Pancreas (tissue), 10 donors: ENCODE results near the gene ADAM15. TPM values are rescaled to one million over a fixed set of nuclear protein-coding genes. Genes with fewer than 3 reads are reported as not detected.
A peak's percentile ranks its signal among the peaks of the same experiment; 100 is the strongest.

Source experiments
- ATAC-seq, 4 donors: fragments of 200-7000 bp; cut with Tn5 transposase; one replicate each; pipeline versions ENCODE4 v1.8.0 to v1.9.1; 2020; ENCODE audit warnings: mild to moderate bottlenecking in 4 of 4, moderate library complexity in 4 of 4
- DNase-seq, 6 donors: peaks; one replicate each; pipeline ENCODE4 v3.0.0-alpha.2; 2020
- FAIRE-seq: peaks from 2 replicates; lab custom pipeline; 2012; peaks lifted over from hg19 to GRCh38; lab: Jason Lieb, UNC
- H3K27ac ChIP-seq, 4 donors: fragments of 200-600 bp; sonication (generic); 1 replicate in 3 of 4; 2 replicates in 1 of 4; pipeline versions ENCODE4 v1.5.0 to v1.8.0; 2020
- H3K27me3 ChIP-seq, 4 donors: fragments of 200-600 bp; one replicate each; pipeline ENCODE4 v1.8.0; 2021
- H3K36me3 ChIP-seq, 3 donors: fragments of 200-600 bp; sonication (generic) in 1 of 3; one replicate each; pipeline versions ENCODE4 v1.5.0 to v1.8.0; 2020 to 2021
- H3K4me1 ChIP-seq, 3 donors: fragments of 200-600 bp; one replicate each; pipeline ENCODE4 v1.8.0; 2021
- H3K4me3 ChIP-seq, 4 donors: fragments of 200-600 bp; sonication (generic) in 2 of 4; one replicate each; pipeline versions ENCODE4 v1.5.0 to v1.8.0; 2020 to 2021
- H3K9me3 ChIP-seq, 4 donors: fragments of 200-600 bp; one replicate each; pipeline ENCODE4 v1.8.0; 2021
- CTCF ChIP-seq, 4 donors: fragments of 200-600 bp; sonication (generic) in 3 of 4; IDR thresholded peaks; one replicate each; pipeline versions ENCODE4 v1.5.0 to v1.8.0; 2021; ENCODE audit warnings: antibody characterized with exemption in 4 of 4
- WGBS, 2 donors: extraction: QIAGEN DNeasy Blood & Tissue Kit; methylation state at CpG; one replicate each; pipeline ENCODE4 v1.1.7; 2013; 5-methylcytosine and 5-hydroxymethylcytosine counted together
- intact Hi-C, 3 donors: fragments of 100-400 bp; cut with DNase I; formaldehyde crosslinking; loops; one replicate each; pipeline versions ENCODE4 v1.11.1 to v1.14.2; 2022
- polyA plus RNA-seq, 2 donors: library from polyadenylated mRNA; stranded (reverse); fragments of 200-250 nt; gene quantifications; one replicate each; pipeline ENCODE4 v1.2.3, GENCODE V29; 2013
- total RNA-seq, 6 donors: library from RNA; stranded (reverse); fragmentation: NEBNext Ultra II Directional in 4 of 6; extraction: Animal tissue kit (Norgen Biotek cat#: 25700) in 4 of 6; gene quantifications; one replicate each; pipeline versions ENCODE4 v1.2.1 to v1.2.4, GENCODE V29; 2021 to 2023
- donor health status: healthy with polysubstance abuse.
- donor health status: DM: no; HTN: no; CAD: no; lungs with moderate emphysema.
- donor health status: DM: no; HTN: no; CAD: no.
- donor health status: control.
- donor health status: control.
- donor health status: Bipolar disorder and iron deficiency.
- donor health status: DM: yes; HTN: yes; CAD: no.
- donor health status: DM: no; HTN: no; CAD: no.
- donor health status: DM: no; HTN: no; CAD: no.
- donor health status: DM: yes; HTN: yes; CAD: no.

The ADAM15 gene
- total and polyA plus RNA-seq, 8 donors, result 23.7 to 125 (median 35.2) TPM

- ATAC-seq, result no peak
- no peaks in the 10 kb centered on the region for H3K27me3 ChIP-seq
- peak overlapping the region; percentile 58 to 87 (median 70) for H3K4me3 ChIP-seq
- peaks cover 27 to 53% (median 27%) of the 10 kb centered on the region in 3 donors for H3K4me1 ChIP-seq
- no peaks in the 10 kb centered on the region for H3K36me3 ChIP-seq
- no peaks in the 10 kb centered on the region for H3K9me3 ChIP-seq
- no peak for TF ChIP-seq CTCF (IDR thresholded peaks at IDR 0.05)
- intact Hi-C loops, result no loop called here
- WGBS, 2 donors, result 0 to 1% methylated on average over 28 to 37 of the region's 37 CpGs
- DNase-seq, result peak in 2 of 6 donors; percentile 63 to 70
- no peak for FAIRE-seq
- H3K27ac ChIP-seq, result peak overlapping the region; percentile 80 to 98 (median 92)
Observed at GRCh38 chr1:155003227-155003765, 47.8 kb upstream of the ADAM15 start.

- Histone ChIP-seq H3K27ac (peak overlapping the region; percentile 80 to 98 (median 92)), H3K4me1 (peaks cover 27 to 55% (median 33%) of the 10 kb centered on the region in 3 donors), H3K4me3 (peak overlapping the region; percentile 58 to 87 (median 70)), H3K36me3 (no peaks in the 10 kb centered on the region), H3K9me3 (no peaks in the 10 kb centered on the region), H3K27me3 (no peaks in the 10 kb centered on the region)
- ATAC-seq (no peak), DNase-seq (peak in 5 of 6 donors; percentile 70 to 77 (median 75)), FAIRE-seq (no peak)
- 0 to 1% methylated on average over 16 to 34 of the region's 34 CpGs for WGBS, 2 donors
- intact Hi-C loops, result no loop called here
- TF ChIP-seq CTCF (IDR thresholded peaks at IDR 0.05), result no peak
Observed at GRCh38 chr1:155003766-155004351, 47.3 kb upstream of the ADAM15 start.

- DNase-seq, result no peak
- Histone ChIP-seq H3K27me3 (no peaks in the 10 kb centered on the region), H3K4me1 (peaks cover 26 to 49% (median 34%) of the 10 kb centered on the region in 3 donors), H3K4me3 (peak overlapping the region; percentile 58 to 87 (median 70)), H3K9me3 (no peaks in the 10 kb centered on the region), H3K36me3 (no peaks in the 10 kb centered on the region), H3K27ac (peak overlapping the region; percentile 80 to 98 (median 92))
- WGBS, 2 donors, result 4 to 12% methylated on average over 5 of the region's 5 CpGs
- ATAC-seq, result no peak
- intact Hi-C loops, result no loop called here
- no peak for TF ChIP-seq CTCF (IDR thresholded peaks at IDR 0.05)
- FAIRE-seq, result no peak
Observed at GRCh38 chr1:155004352-155005075, 46.6 kb upstream of the ADAM15 start.

GRCh38 chr1:155005076-155006011 is 45.8 kb upstream of the ADAM15 start:
- TF ChIP-seq CTCF (IDR thresholded peaks at IDR 0.05), result no peak
- Histone ChIP-seq H3K27ac (peak overlapping the region; percentile 80 to 98 (median 92)), H3K4me3 (peak overlapping the region in 3 of 4 donors; percentile 58 to 87 (median 67)), H3K9me3 (no peaks in the 10 kb centered on the region), H3K27me3 (no peaks in the 10 kb centered on the region), H3K4me1 (peaks cover 21 to 43% (median 30%) of the 10 kb centered on the region in 3 donors), H3K36me3 (no peaks in the 10 kb centered on the region)
- ATAC-seq, result peak; percentile 1 to 8 (median 4)
- intact Hi-C loops, result no loop called here
- peak; percentile 79 to 91 (median 82) for DNase-seq
- 10 to 14% methylated on average over 17 of the region's 17 CpGs for WGBS, 2 donors
- no peak for FAIRE-seq
